ENCODE measurements around the gene DYNLL1. TPM values are rescaled to one million over a fixed set of nuclear protein-coding genes. Genes with fewer than 3 reads are reported as not detected.
A peak's percentile ranks its signal among the peaks of the same experiment; 100 is the strongest.

The DYNLL1 gene
- total and polyA plus RNA-seq, 2 of the 13 experiments (the other 11 are each of a cell fraction or from before 2014, with no cell fraction given): 271 to 294 TPM

DNA sequence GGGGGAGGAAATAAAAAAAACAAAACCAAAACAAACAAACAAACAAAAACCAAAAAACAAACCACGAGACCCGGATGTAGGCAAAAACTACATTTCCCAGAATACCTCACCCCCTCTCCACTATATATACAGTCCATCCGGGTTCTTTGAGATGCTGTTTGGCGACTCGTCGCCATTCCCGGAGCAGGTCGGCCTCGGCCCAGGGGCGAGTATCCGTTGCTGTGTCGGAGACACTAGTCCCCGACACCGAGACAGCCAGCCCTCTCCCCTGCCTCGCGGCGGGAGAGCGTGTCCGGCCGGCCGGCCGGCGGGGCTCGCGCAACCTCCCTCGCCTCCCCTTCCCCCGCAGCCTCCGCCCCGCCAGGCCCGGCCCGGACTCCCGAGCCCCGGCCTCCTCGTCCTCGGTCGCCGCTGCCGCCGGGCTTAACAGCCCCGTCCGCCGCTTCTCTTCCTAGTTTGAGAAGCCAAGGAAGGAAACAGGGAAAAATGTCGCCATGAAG, 38.3 kb downstream of the DYNLL1 start, which contains the start of gene RNF10 (continued):
- TF ChIP-seq, protein P1, sequence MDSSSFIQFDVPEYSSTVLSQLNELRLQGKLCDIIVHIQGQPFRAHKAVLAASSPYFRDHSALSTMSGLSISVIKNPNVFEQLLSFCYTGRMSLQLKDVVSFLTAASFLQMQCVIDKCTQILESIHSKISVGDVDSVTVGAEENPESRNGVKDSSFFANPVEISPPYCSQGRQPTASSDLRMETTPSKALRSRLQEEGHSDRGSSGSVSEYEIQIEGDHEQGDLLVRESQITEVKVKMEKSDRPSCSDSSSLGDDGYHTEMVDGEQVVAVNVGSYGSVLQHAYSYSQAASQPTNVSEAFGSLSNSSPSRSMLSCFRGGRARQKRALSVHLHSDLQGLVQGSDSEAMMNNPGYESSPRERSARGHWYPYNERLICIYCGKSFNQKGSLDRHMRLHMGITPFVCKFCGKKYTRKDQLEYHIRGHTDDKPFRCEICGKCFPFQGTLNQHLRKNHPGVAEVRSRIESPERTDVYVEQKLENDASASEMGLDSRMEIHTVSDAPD (CRISPR knock-in tag; IDR thresholded peaks at IDR 0.05): no peak
- peak; percentile 66; the same call in 1 of the 2 replicates for TF ChIP-seq SIN3A (IDR thresholded peaks at IDR 0.05; ENCODE audit: borderline replicate concordance, low read depth, low read length)
- TF ChIP-seq, protein P2, sequence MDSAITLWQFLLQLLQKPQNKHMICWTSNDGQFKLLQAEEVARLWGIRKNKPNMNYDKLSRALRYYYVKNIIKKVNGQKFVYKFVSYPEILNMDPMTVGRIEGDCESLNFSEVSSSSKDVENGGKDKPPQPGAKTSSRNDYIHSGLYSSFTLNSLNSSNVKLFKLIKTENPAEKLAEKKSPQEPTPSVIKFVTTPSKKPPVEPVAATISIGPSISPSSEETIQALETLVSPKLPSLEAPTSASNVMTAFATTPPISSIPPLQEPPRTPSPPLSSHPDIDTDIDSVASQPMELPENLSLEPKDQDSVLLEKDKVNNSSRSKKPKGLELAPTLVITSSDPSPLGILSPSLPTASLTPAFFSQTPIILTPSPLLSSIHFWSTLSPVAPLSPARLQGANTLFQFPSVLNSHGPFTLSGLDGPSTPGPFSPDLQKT (CRISPR knock-in tag; IDR thresholded peaks at IDR 0.05; ENCODE audit: borderline replicate concordance): no peak
- no peak for TF ChIP-seq ZSCAN25 (CRISPR knock-in tag; IDR thresholded peaks at IDR 0.05)
- no peak for TF ChIP-seq ZNF562 (CRISPR knock-in tag; IDR thresholded peaks at IDR 0.05; ENCODE audit: borderline replicate concordance)
- no peak for TF ChIP-seq ZNF629 (CRISPR knock-in tag; conservative IDR thresholded peaks at IDR 0.05)
- TF ChIP-seq MYC (CRISPR knock-in tag; IDR thresholded peaks at IDR 0.05; ENCODE audit: borderline replicate concordance): peak; percentile 65; the same call in 1 of the 2 replicates
- no peak for TF ChIP-seq U2AF1 (optimal IDR thresholded peaks at IDR 0.05; ENCODE audit: low read depth, low read length)
- TF ChIP-seq ZNF446 (CRISPR knock-in tag; IDR thresholded peaks at IDR 0.05): no peak
- no peak for TF ChIP-seq ZFP62 (CRISPR knock-in tag; IDR thresholded peaks at IDR 0.05)
- TF ChIP-seq ZNF577 (CRISPR knock-in tag; IDR thresholded peaks at IDR 0.05; ENCODE audit: borderline replicate concordance, low read depth): no peak
- TF ChIP-seq, protein P3, sequence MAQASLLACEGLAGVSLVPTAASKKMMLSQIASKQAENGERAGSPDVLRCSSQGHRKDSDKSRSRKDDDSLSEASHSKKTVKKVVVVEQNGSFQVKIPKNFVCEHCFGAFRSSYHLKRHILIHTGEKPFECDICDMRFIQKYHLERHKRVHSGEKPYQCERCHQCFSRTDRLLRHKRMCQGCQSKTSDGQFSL (CRISPR knock-in tag; IDR thresholded peaks at IDR 0.05): no peak
- TF ChIP-seq RELA (CRISPR knock-in tag; IDR thresholded peaks at IDR 0.05): no peak
- TF ChIP-seq, protein P4, sequence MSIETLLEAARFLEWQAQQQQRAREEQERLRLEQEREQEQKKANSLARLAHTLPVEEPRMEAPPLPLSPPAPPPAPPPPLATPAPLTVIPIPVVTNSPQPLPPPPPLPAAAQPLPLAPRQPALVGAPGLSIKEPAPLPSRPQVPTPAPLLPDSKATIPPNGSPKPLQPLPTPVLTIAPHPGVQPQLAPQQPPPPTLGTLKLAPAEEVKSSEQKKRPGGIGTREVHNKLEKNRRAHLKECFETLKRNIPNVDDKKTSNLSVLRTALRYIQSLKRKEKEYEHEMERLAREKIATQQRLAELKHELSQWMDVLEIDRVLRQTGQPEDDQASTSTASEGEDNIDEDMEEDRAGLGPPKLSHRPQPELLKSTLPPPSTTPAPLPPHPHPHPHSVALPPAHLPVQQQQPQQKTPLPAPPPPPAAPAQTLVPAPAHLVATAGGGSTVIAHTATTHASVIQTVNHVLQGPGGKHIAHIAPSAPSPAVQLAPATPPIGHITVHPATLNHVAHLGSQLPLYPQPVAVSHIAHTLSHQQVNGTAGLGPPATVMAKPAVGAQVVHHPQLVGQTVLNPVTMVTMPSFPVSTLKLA (IDR thresholded peaks at IDR 0.05): no peak
- no peak for TF ChIP-seq CC2D1A (CRISPR knock-in tag; IDR thresholded peaks at IDR 0.05)
- no peak for TF ChIP-seq ZC3H4 (CRISPR knock-in tag; IDR thresholded peaks at IDR 0.05; ENCODE audit: borderline replicate concordance)
- TF ChIP-seq ZNF451 (CRISPR knock-in tag; IDR thresholded peaks at IDR 0.05): no peak
- no peak for TF ChIP-seq ZNF234 (CRISPR knock-in tag; conservative IDR thresholded peaks at IDR 0.05)
- TF ChIP-seq, protein P5, sequence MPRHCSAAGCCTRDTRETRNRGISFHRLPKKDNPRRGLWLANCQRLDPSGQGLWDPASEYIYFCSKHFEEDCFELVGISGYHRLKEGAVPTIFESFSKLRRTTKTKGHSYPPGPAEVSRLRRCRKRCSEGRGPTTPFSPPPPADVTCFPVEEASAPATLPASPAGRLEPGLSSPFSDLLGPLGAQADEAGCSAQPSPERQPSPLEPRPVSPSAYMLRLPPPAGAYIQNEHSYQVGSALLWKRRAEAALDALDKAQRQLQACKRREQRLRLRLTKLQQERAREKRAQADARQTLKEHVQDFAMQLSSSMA (CRISPR knock-in tag; IDR thresholded peaks at IDR 0.05): no peak
- TF ChIP-seq ZMYM3 (CRISPR knock-in tag; IDR thresholded peaks at IDR 0.05): no peak
- TF ChIP-seq ZNF235 (CRISPR knock-in tag; IDR thresholded peaks at IDR 0.05; ENCODE audit: borderline replicate concordance): no peak
- TF ChIP-seq ZNF557 (CRISPR knock-in tag; IDR thresholded peaks at IDR 0.05): no peak
- TF ChIP-seq, protein P6, sequence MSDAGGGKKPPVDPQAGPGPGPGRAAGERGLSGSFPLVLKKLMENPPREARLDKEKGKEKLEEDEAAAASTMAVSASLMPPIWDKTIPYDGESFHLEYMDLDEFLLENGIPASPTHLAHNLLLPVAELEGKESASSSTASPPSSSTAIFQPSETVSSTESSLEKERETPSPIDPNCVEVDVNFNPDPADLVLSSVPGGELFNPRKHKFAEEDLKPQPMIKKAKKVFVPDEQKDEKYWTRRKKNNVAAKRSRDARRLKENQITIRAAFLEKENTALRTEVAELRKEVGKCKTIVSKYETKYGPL (CRISPR knock-in tag; IDR thresholded peaks at IDR 0.05): no peak
- no peak for TF ChIP-seq ZNF883 (CRISPR knock-in tag; IDR thresholded peaks at IDR 0.05; ENCODE audit: not compliant biosample characterization)
- TF ChIP-seq, protein P7, sequence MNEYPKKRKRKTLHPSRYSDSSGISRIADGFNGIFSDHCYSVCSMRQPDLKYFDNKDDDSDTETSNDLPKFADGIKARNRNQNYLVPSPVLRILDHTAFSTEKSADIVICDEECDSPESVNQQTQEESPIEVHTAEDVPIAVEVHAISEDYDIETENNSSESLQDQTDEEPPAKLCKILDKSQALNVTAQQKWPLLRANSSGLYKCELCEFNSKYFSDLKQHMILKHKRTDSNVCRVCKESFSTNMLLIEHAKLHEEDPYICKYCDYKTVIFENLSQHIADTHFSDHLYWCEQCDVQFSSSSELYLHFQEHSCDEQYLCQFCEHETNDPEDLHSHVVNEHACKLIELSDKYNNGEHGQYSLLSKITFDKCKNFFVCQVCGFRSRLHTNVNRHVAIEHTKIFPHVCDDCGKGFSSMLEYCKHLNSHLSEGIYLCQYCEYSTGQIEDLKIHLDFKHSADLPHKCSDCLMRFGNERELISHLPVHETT (CRISPR knock-in tag; conservative IDR thresholded peaks at IDR 0.05): no peak
